Breast epithelium (tissue), 4 donors: Measurements from ENCODE around the gene FSIP1. TPM values are rescaled to one million over a fixed set of nuclear protein-coding genes. Genes with fewer than 3 reads are reported as not detected.
A peak's percentile ranks its signal among the peaks of the same experiment; 100 is the strongest.

Experiments
- DNase-seq, 2 donors: peaks; one replicate each; pipeline ENCODE4 v3.0.0-alpha.2; 2019; ENCODE audit warnings: low spot score in 2 of 2
- H3K27ac ChIP-seq, 2 donors: fragments of 200-600 bp; sonication (generic) in 1 of 2; one replicate each; pipeline ENCODE4 v1.5.1; 2016 to 2019; ENCODE audit warnings: mild to moderate bottlenecking in 1 of 2
- H3K27me3 ChIP-seq, 2 donors: fragments of 200-600 bp; sonication (generic) in 1 of 2; one replicate each; pipeline versions ENCODE4 v1.5.1 to v1.6.0; 2017 to 2019; ENCODE audit warnings: control low read depth in 1 of 2, mild to moderate bottlenecking in 1 of 2
- H3K36me3 ChIP-seq: fragments of 200-600 bp; one replicate; pipeline ENCODE4 v1.5.1; 2019
- H3K4me1 ChIP-seq, 2 donors: fragments of 200-600 bp; sonication (generic); one replicate each; pipeline ENCODE4 v1.5.1; 2016 to 2019; ENCODE audit warnings: control low read depth in 1 of 2
- H3K4me3 ChIP-seq, 3 donors: fragments of 200-600 bp; sonication (generic); 1 replicate in 2 of 3; 2 replicates in 1 of 3; pipeline ENCODE4 v1.5.1; 2016 to 2019; ENCODE audit warnings: mild to moderate bottlenecking in 3 of 3, moderate library complexity in 2 of 3
- H3K9me3 ChIP-seq, 2 donors: fragments of 200-600 bp; sonication (generic) in 1 of 2; one replicate each; pipeline ENCODE4 v1.5.1; 2016 to 2019; ENCODE audit warnings: control low read depth in 1 of 2
- CTCF ChIP-seq, 3 donors: fragments of 450-650 bp; IDR thresholded peaks; one replicate each; pipeline ENCODE4 v1.5.1; 2016 to 2017; ENCODE audit warnings: antibody characterized with exemption in 3 of 3, mild to moderate bottlenecking in 3 of 3, moderate library complexity in 3 of 3
- POLR2A ChIP-seq: fragments of 450-650 bp; IDR thresholded peaks from one replicate; pipeline ENCODE4 v1.6.1; 2016; ENCODE audit warnings: antibody characterized with exemption, mild to moderate bottlenecking, moderate library complexity
- POLR2AphosphoS5 ChIP-seq, 3 donors: sonication (generic); formaldehyde crosslinking; IDR thresholded peaks; one replicate each; pipeline ENCODE4 v1.6.1; 2017; ENCODE audit warnings: antibody characterized with exemption in 3 of 3
- intact Hi-C: fragments of 100-400 bp; cut with DNase I; formaldehyde crosslinking; loops from one replicate; pipeline ENCODE4 v1.15.1; 2023; ENCODE audit warnings: low total_unique reads
- total RNA-seq, 3 donors: library from RNA; depleted of rRNA; stranded (reverse); fragments of >200 nt; gene quantifications; one replicate each; pipeline ENCODE4 v1.1.0, GENCODE V29; 2016

The FSIP1 gene
- total RNA-seq, 3 donors from 2014 or later: 0.32 to 23.3 (median 16.2) TPM

DNA sequence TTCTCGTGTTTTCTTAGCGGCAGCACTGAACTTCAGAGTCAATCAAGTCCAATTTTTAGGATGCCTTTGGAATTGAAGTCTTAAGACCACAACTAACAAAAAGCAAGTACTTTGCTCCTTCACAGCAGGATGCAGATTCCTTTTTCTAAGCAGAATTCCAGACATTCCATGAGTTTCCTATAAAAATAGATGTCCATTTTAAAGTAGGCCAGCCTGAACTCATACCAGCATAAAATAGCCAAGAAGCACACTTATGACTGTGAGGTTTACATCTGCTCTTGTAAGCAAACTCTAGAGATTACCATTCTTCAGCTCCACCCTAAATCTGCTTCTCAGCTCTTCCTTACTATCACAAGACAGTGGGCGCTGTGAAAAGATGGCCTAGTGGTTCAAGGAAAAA is 116.0 kb downstream of the FSIP1 start:
- H3K27me3 ChIP-seq: no peaks in the 10 kb centered on the region
- H3K4me3 ChIP-seq: no peak overlapping the region
- intact Hi-C loops: no loop called here
- no peak overlapping the region for H3K27ac ChIP-seq
- no peaks in the 10 kb centered on the region for H3K9me3 ChIP-seq
- DNase-seq: no peak
- TF ChIP-seq CTCF (IDR thresholded peaks at IDR 0.05) (no peak), POLR2AphosphoS5 (IDR thresholded peaks at IDR 0.05) (no peak), POLR2A (no peak)
- H3K4me1 ChIP-seq: no peaks in the 10 kb centered on the region
- no peaks in the 10 kb centered on the region for H3K36me3 ChIP-seq

DNA sequence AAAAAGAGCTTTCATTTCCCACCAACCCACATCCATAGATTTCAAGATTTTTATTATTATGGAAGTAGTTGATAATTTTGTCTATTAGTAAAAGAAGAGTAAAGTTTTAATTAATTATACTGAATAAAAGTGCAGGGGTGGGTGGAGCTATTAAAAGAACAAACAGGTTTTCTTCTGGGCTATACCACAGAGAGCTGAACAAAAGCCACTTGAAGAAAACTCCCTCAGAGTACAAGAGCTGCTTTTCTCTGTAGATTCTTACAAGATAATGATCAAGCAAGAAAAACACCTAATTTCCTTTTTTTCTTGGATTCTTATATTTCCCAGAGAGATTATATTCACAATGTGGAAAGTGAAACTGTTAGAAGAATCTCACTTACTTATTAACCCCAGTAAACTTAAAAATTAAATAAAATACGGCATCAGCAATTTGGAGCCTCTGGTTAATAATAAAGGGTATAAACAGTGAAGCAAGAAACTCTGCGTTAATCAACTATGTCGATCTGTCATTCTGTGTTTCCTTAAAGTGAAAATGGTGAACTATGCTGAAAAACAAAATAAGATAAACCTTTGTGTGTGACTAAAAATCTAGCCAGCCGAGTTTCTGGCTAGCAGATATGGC is 116.9 kb downstream of the FSIP1 start:
- H3K27ac ChIP-seq: peak overlapping the region in 1 of 2 donors; percentile 8
- TF ChIP-seq CTCF (IDR thresholded peaks at IDR 0.05) (no peak), POLR2AphosphoS5 (IDR thresholded peaks at IDR 0.05) (no peak), POLR2A (no peak)
- DNase-seq: no peak
- H3K4me3 ChIP-seq: no peak overlapping the region
- no peaks in the 10 kb centered on the region for H3K4me1 ChIP-seq
- no peaks in the 10 kb centered on the region for H3K27me3 ChIP-seq
- no peaks in the 10 kb centered on the region for H3K9me3 ChIP-seq
- H3K36me3 ChIP-seq: no peaks in the 10 kb centered on the region
- intact Hi-C loops: no loop called here

DNA sequence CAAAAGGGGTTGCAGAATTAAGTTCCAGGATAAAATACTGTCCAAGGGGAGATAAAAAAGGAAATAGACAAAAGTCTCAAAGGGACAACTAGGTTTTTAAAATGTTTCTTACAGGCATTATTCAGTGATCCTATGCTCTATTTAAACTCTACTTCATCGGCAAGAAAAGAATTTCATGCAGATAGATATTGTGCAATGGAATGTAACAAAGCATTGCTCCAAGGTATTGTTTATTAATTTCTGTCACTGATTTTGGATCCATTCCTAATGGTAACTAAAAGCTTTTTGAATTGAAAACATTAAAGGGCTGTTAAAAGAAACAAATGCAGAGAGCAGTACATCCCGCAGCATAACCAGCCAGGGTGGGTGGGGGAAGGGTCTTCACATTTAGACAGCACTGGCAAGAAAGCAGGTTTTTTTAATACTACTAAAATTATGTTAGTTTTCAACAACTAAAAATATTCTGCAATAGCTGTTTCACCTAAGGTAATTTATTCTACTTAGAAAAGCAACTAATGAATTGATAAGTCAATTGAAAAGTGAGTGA is 118.9 kb downstream of the FSIP1 start:
- H3K4me1 ChIP-seq: no peaks in the 10 kb centered on the region
- no peak for DNase-seq
- no peak for TF ChIP-seq POLR2A
- TF ChIP-seq POLR2AphosphoS5 (IDR thresholded peaks at IDR 0.05): no peak
- H3K9me3 ChIP-seq: no peaks in the 10 kb centered on the region
- H3K4me3 ChIP-seq: no peak overlapping the region
- intact Hi-C loops: no loop called here
- no peaks in the 10 kb centered on the region for H3K27me3 ChIP-seq
- no peaks in the 10 kb centered on the region for H3K36me3 ChIP-seq
- no peak overlapping the region for H3K27ac ChIP-seq

GRCh38 chr15:39661776-39662175 is 120.9 kb downstream of the FSIP1 start:
- intact Hi-C loops: no loop called here
- H3K9me3 ChIP-seq: no peaks in the 10 kb centered on the region
- TF ChIP-seq POLR2AphosphoS5 (IDR thresholded peaks at IDR 0.05) (no peak), CTCF (IDR thresholded peaks at IDR 0.05) (no peak), POLR2A (no peak)
- DNase-seq: no peak
- no peaks in the 10 kb centered on the region for H3K36me3 ChIP-seq
- no peak overlapping the region for H3K27ac ChIP-seq
- no peak overlapping the region for H3K4me3 ChIP-seq
- H3K4me1 ChIP-seq: no peaks in the 10 kb centered on the region
- no peaks in the 10 kb centered on the region for H3K27me3 ChIP-seq

DNA sequence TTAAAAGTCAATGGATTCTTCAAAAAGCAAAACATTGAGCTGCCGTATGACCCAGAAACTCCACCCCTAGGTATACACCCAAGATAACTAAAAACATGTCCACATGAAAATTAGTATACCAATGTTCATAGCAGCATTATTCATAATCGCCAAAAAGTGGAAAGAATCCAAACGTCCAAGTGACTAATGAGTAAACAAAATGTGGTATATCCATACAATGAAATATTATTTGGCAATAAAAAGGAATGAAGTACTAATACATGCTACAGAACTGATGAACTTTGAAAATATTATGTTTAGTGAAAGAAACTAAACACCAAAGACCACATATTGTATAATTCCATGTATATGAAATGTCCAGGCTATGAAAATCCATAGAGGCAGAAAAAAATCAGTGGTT is 123.9 kb downstream of the FSIP1 start:
- no peak overlapping the region for H3K4me3 ChIP-seq
- no peak for DNase-seq
- no peaks in the 10 kb centered on the region for H3K9me3 ChIP-seq
- no peak overlapping the region for H3K27ac ChIP-seq
- H3K36me3 ChIP-seq: no peaks in the 10 kb centered on the region
- intact Hi-C loops: no loop called here
- TF ChIP-seq POLR2A (no peak), POLR2AphosphoS5 (IDR thresholded peaks at IDR 0.05) (no peak), CTCF (IDR thresholded peaks at IDR 0.05) (no peak)
- no peaks in the 10 kb centered on the region for H3K4me1 ChIP-seq
- H3K27me3 ChIP-seq: no peaks in the 10 kb centered on the region
